ENCODE data around the gene FSD1L. TPM values are rescaled to one million over a fixed set of nuclear protein-coding genes. Genes with fewer than 3 reads are reported as not detected.

The FSD1L gene
- total and polyA plus RNA-seq, 12 donors = 1.1 to 16.3 (median 7.6) TPM

DNA sequence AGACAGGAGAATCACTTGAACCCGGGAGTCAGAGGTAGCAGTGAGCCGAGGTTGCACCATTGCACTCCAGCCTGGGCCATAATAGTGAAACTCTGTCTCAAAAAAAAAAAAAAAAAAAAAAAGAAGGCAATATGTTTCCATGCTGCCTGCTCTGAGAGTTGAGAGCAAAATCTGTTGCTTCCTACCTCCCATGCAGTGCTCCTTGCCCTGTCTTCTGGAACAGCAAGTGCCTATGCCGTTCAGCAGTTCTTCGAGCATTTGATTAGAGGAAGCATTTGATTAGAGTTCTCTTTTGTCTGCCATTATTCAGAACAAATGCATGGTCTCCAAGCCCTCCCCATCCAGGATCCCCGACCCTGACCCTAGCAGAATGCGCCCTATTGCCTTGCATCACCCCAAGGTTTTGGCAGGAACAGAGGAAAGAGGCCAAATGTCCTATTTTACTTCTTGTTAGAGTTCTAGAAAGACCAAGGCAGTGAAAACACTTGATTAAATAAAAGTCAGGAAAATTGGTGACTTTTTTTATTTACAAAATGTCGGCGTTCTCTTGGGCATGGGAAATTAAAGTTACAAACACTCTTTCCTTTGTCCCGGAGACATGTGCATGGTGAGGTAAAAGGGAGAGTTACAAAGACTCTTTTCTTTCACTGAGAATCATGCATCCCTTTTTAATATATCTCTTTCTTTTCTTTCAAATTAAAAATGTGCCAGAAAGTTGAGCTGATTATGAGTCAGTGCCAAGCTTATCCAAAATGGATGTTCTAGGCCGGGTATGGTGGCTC is 27.8 kb upstream of the FSD1L start:
- no peak overlapping the region for H3K4me3 ChIP-seq
- intact Hi-C loops (cut with DNase I) = loop anchor here in 9 of 10 donors (2.0 to 10.0 kb wide), 12 partner anchors 55 to 615 kb away; partner anchors contain the start of genes ABCA1 (in 2 of the 9) and SLC44A1 (in 1 of the 9)
- H3K4me1 ChIP-seq = peaks cover 0 to 7% (median 0%) of the 10 kb centered on the region in 9 donors
- no peak overlapping the region for H3K27ac ChIP-seq
- WGBS, 2 donors = 91 to 92% methylated on average over 10 of the region's 10 CpGs
- no peak for TF ChIP-seq CTCF (IDR thresholded peaks at IDR 0.05)
- ATAC-seq = no peak
- H3K36me3 ChIP-seq = no peaks in the 10 kb centered on the region
- no peaks in the 10 kb centered on the region for H3K9me3 ChIP-seq
- no peaks in the 10 kb centered on the region for H3K27me3 ChIP-seq
- no peak for DNase-seq

- no peak for ATAC-seq
- Histone ChIP-seq H3K27me3 (no peaks in the 10 kb centered on the region), H3K9me3 (no peaks in the 10 kb centered on the region), H3K4me1 (no peaks in the 10 kb centered on the region), H3K4me3 (no peak overlapping the region), H3K27ac (no peak overlapping the region), H3K36me3 (no peaks in the 10 kb centered on the region)
- DNase-seq = no peak
- intact Hi-C loops (cut with DNase I) = loop anchor here in 3 of 10 donors (10.0 kb wide), 1 partner anchor 54 kb away; no protein-coding TSS in a partner anchor
- TF ChIP-seq CTCF (IDR thresholded peaks at IDR 0.05) = no peak
- 92 to 96% methylated on average over 2 of the region's 2 CpGs for WGBS, 2 donors
Measured at GRCh38 chr9:105421154-105421553, 26.7 kb upstream of the FSD1L start.

GRCh38 chr9:105421864-105422263 is 26.0 kb upstream of the FSD1L start:
- intact Hi-C loops (cut with DNase I) = loop anchor here in 3 of 10 donors (10.0 kb wide), 1 partner anchor 53 kb away; no protein-coding TSS in a partner anchor
- ATAC-seq = no peak
- Histone ChIP-seq H3K27me3 (no peaks in the 10 kb centered on the region), H3K4me1 (no peaks in the 10 kb centered on the region), H3K4me3 (no peak overlapping the region), H3K36me3 (no peaks in the 10 kb centered on the region), H3K27ac (no peak overlapping the region), H3K9me3 (no peaks in the 10 kb centered on the region)
- no peak for TF ChIP-seq CTCF (IDR thresholded peaks at IDR 0.05)
- 95% methylated on average over 5 of the region's 5 CpGs for WGBS, 2 donors
- no peak for DNase-seq

- no peaks in the 10 kb centered on the region for H3K27me3 ChIP-seq
- no peak overlapping the region for H3K4me3 ChIP-seq
- DNase-seq (no peak), ATAC-seq (peak in 4 of 8 donors; percentile 55 to 64 (median 58))
- H3K27ac ChIP-seq = no peak overlapping the region
- no peaks in the 10 kb centered on the region for H3K4me1 ChIP-seq
- TF ChIP-seq CTCF (IDR thresholded peaks at IDR 0.05) = peak in 7 of 9 donors; percentile 48 to 68 (median 56)
- intact Hi-C loops (cut with DNase I) = loop anchor here in 9 of 10 donors (5.0 to 10.0 kb wide), 3 partner anchors 36 to 51 kb away; no protein-coding TSS in a partner anchor
- H3K36me3 ChIP-seq = no peaks in the 10 kb centered on the region
- 75 to 84% methylated on average over 2 of the region's 2 CpGs for WGBS, 2 donors
- no peaks in the 10 kb centered on the region for H3K9me3 ChIP-seq
Measured at GRCh38 chr9:105425816-105426433, 21.9 kb upstream of the FSD1L start.

Data from heart right ventricle (tissue), 16 donors.